GM18502 (cell line): ENCODE data around the gene MIP.
"Not testable (repeated sequence)": the region's sequence is repeated elsewhere in the genome, so short reads cannot be mapped to it uniquely, and the experiment has no call there.

Source experiments
- ATAC-seq: cut with Tn5 transposase; IDR thresholded peaks from one replicate; pipeline ENCODE4 v1.9.1; 2021; ENCODE audit warnings: mild to moderate bottlenecking; ENCODE audit not compliant: unreplicated experiment, poor library complexity

Gene MIP

GRCh38 chr12:56414401-56414800, 40.1 kb downstream of the MIP start:
- no peak for ATAC-seq

- ATAC-seq = no peak
Measured at GRCh38 chr12:56413392-56413791, 41.1 kb downstream of the MIP start.

- ATAC-seq = no peak
Measured at GRCh38 chr12:56411781-56412639, 42.4 kb downstream of the MIP start.

GRCh38 chr12:56410768-56411167, 43.7 kb downstream of the MIP start:
- no peak for ATAC-seq

GRCh38 chr12:56408799-56409417, 45.5 kb downstream of the MIP start:
- ATAC-seq = no peak

- not testable (repeated sequence) for ATAC-seq
Measured at GRCh38 chr12:56404227-56404626, 50.2 kb downstream of the MIP start.

GRCh38 chr12:56401612-56402011, 52.8 kb downstream of the MIP start:
- not testable (repeated sequence) for ATAC-seq

GRCh38 chr12:56401125-56401524, 53.3 kb downstream of the MIP start:
- ATAC-seq = not testable (repeated sequence)
